DND-41 (cell line): ENCODE measurements around the gene DLGAP4.

Experiments used
- CTCF ChIP-seq: IDR thresholded peaks from 2 replicates; pipeline ENCODE4 v1.5.1; 2012; ENCODE audit warnings: borderline replicate concordance, low read length, moderate library complexity, mild to moderate bottlenecking; ENCODE audit not compliant: poor library complexity, severe bottlenecking; ENCODE audit errors: extremely low read depth
- EZH2 ChIP-seq: IDR thresholded peaks from 3 replicates; pipeline ENCODE4 v1.6.1; 2012; ENCODE audit warnings: borderline replicate concordance, low read depth, mild to moderate bottlenecking, moderate library complexity, low read length, inconsistent platforms; ENCODE audit not compliant: severe bottlenecking

- TF ChIP-seq CTCF (no peak), EZH2 (no peak)
Observed at GRCh38 chr20:36471885-36472636, 165.9 kb downstream of the DLGAP4 start.
